BLaER1 treated with 17β-estradiol and CSF1 and Interleukin-3, amounts not matched to agents 10 nM and 100 nM (cell line): ENCODE results near the gene ANXA4.
"Not testable (repeated sequence)": the region's sequence is repeated elsewhere in the genome, so short reads cannot be mapped to it uniquely, and the experiment has no call there.

Experiments
- H3K27ac ChIP-seq, 11 experiments: shearing (Covaris generic); formaldehyde crosslinking; 2 replicates each; pipeline ENCODE4 v1.8.1; 2022
- H3K27me3 ChIP-seq, 11 experiments: shearing (Covaris generic); formaldehyde crosslinking; 2 replicates each; pipeline ENCODE4 v1.8.1; 2022
- H3K36me3 ChIP-seq, 11 experiments: shearing (Covaris generic); formaldehyde crosslinking; 2 replicates each; pipeline ENCODE4 v1.8.1; 2022
- H3K4me1 ChIP-seq, 10 experiments: shearing (Covaris generic); formaldehyde crosslinking; 2 replicates each; pipeline ENCODE4 v1.8.1; 2022
- H3K4me2 ChIP-seq, 11 experiments: shearing (Covaris generic); formaldehyde crosslinking; 2 replicates each; pipeline ENCODE4 v1.8.1; 2022
- H3K4me3 ChIP-seq, 10 experiments: shearing (Covaris generic); formaldehyde crosslinking; 2 replicates each; pipeline ENCODE4 v1.8.1; 2022
- H3K9ac ChIP-seq, 11 experiments: shearing (Covaris generic); formaldehyde crosslinking; 2 replicates each; pipeline ENCODE4 v1.8.1; 2022
- H3K9me3 ChIP-seq, 11 experiments: shearing (Covaris generic); formaldehyde crosslinking; replicated peaks in 1 of 11; 2 replicates each; pipeline ENCODE4 v1.8.1; 2022
- H4K20me1 ChIP-seq, 11 experiments: shearing (Covaris generic); formaldehyde crosslinking; 2 replicates each; pipeline ENCODE4 v1.8.1; 2022
- Cebpa-rat ChIP-seq, 11 experiments: shearing (Covaris generic); IDR thresholded peaks; 2 replicates each; pipeline ENCODE4 v1.8.1; 2022

The ANXA4 gene

GRCh38 chr2:69817729-69818501, 76.0 kb downstream of the ANXA4 start:
- no peaks in the 10 kb centered on the region for H3K27me3 ChIP-seq

GRCh38 chr2:69827796-69828540, 86.0 kb downstream of the ANXA4 start:
- Histone ChIP-seq H3K4me3 (no peak overlapping the region), H3K9ac (peak overlapping the region in 1 of 11 experiments; percentile 23; a peak in 2 of 22 replicates), H3K4me1 (peaks cover 32 to 53% (median 44%) of the 10 kb centered on the region in 10 experiments)

More at GRCh38 chr2:69817729-69818501, 76.0 kb downstream of the ANXA4 start:
- Histone ChIP-seq H3K4me3 (no peak overlapping the region), H3K4me2 (no peak overlapping the region), H4K20me1 (no peaks in the 10 kb centered on the region; a peak in 1 of 22 replicates), H3K9me3 (no peaks in the 10 kb centered on the region), H3K27ac (no peak overlapping the region), H3K9ac (no peak overlapping the region), H3K36me3 (peaks cover 3 to 88% (median 21%) of the 10 kb centered on the region in 11 experiments; a peak in 16 of 22 replicates), H3K4me1 (peaks cover 0 to 17% (median 12%) of the 10 kb centered on the region in 10 experiments; a peak in 14 of 20 replicates)
- TF ChIP-seq Cebpa-rat (IDR thresholded peaks at IDR 0.05): no peak

GRCh38 chr2:69828938-69829255, 87.0 kb downstream of the ANXA4 start:
- peaks cover 11 to 27% (median 21%) of the 10 kb centered on the region in 11 experiments; a peak in 19 of 22 replicates for H3K36me3 ChIP-seq
- peak overlapping the region; percentile 81 to 96 (median 88) for H3K9ac ChIP-seq
- H4K20me1 ChIP-seq: peaks cover 0 to 42% (median 28%) of the 10 kb centered on the region in 11 experiments; a peak in 15 of 22 replicates
- no peak for TF ChIP-seq Cebpa-rat (IDR thresholded peaks at IDR 0.05)
- peaks cover 36 to 60% (median 49%) of the 10 kb centered on the region in 10 experiments for H3K4me1 ChIP-seq
- peak overlapping the region; percentile 63 to 99 (median 88) for H3K27ac ChIP-seq
- no peaks in the 10 kb centered on the region for H3K27me3 ChIP-seq
- H3K4me3 ChIP-seq: peak overlapping the region; percentile 83 to 99 (median 96)
- no peaks in the 10 kb centered on the region for H3K9me3 ChIP-seq
- peak overlapping the region; percentile 73 to 93 (median 85) for H3K4me2 ChIP-seq

More at GRCh38 chr2:69827796-69828540, 86.0 kb downstream of the ANXA4 start:
- Histone ChIP-seq H3K9me3 (no peaks in the 10 kb centered on the region), H3K27ac (peak overlapping the region in 3 of 11 experiments; percentile 90 to 99 (median 94); a peak in 4 of 22 replicates), H3K36me3 (peaks cover 4 to 26% (median 15%) of the 10 kb centered on the region in 11 experiments; a peak in 20 of 22 replicates), H4K20me1 (peaks cover 0 to 33% (median 23%) of the 10 kb centered on the region in 11 experiments; a peak in 15 of 22 replicates), H3K4me2 (peak overlapping the region; percentile 73 to 93 (median 85)), H3K27me3 (no peaks in the 10 kb centered on the region)
- peak in 2 of 11 experiments; percentile 18 to 27; a peak in 1 of 22 replicates for TF ChIP-seq Cebpa-rat (IDR thresholded peaks at IDR 0.05)

GRCh38 chr2:69829256-69830044, 87.5 kb downstream of the ANXA4 start, which contains the start of gene GMCL1:
Gene GMCL1, plus strand, starts transcription at chr2:69829660. Its CDS starts 233 bp downstream, at chr2:69829893.
- Histone ChIP-seq H3K9ac (peak within 1 kb of the TSS; percentile 81 to 96 (median 88)), H3K4me2 (peak within 1 kb of the TSS; percentile 73 to 94 (median 89)), H3K4me3 (peak within 1 kb of the TSS; percentile 83 to 99 (median 96)), H4K20me1 (peaks cover 0 to 48% (median 32%) of the 10 kb centered on the region in 11 experiments; a peak in 15 of 22 replicates), H3K27me3 (no peaks in the 10 kb centered on the region), H3K27ac (peak within 1 kb of the TSS; percentile 63 to 99 (median 88)), H3K36me3 (peaks cover 6 to 32% (median 23%) of the 10 kb centered on the region in 11 experiments; a peak in 19 of 22 replicates), H3K4me1 (peaks cover 36 to 60% (median 49%) of the 10 kb centered on the region in 10 experiments), H3K9me3 (no peaks in the 10 kb centered on the region)
- peak; percentile 51 to 97 (median 88); a peak in 21 of 22 replicates for TF ChIP-seq Cebpa-rat (IDR thresholded peaks at IDR 0.05)

GRCh38 chr2:69830045-69830905, 88.3 kb downstream of the ANXA4 start:
- no peaks in the 10 kb centered on the region for H3K27me3 ChIP-seq
- H3K9me3 ChIP-seq: no peaks in the 10 kb centered on the region
- peak overlapping the region; percentile 20 to 99 (median 88); a peak in 21 of 22 replicates for H3K27ac ChIP-seq
- no peak for TF ChIP-seq Cebpa-rat (IDR thresholded peaks at IDR 0.05)
- peaks cover 0 to 56% (median 35%) of the 10 kb centered on the region in 11 experiments; a peak in 15 of 22 replicates for H4K20me1 ChIP-seq
- H3K4me2 ChIP-seq: peak overlapping the region; percentile 66 to 94 (median 89)
- H3K4me1 ChIP-seq: peaks cover 36 to 60% (median 49%) of the 10 kb centered on the region in 10 experiments
- H3K9ac ChIP-seq: peak overlapping the region; percentile 81 to 96 (median 88)
- H3K36me3 ChIP-seq: peaks cover 6 to 38% (median 23%) of the 10 kb centered on the region in 11 experiments; a peak in 19 of 22 replicates
- H3K4me3 ChIP-seq: peak overlapping the region; percentile 83 to 99 (median 96)

GRCh38 chr2:69830906-69831241, 88.9 kb downstream of the ANXA4 start:
- peaks cover 36 to 63% (median 51%) of the 10 kb centered on the region in 10 experiments for H3K4me1 ChIP-seq
- H3K4me2 ChIP-seq: peak overlapping the region; percentile 66 to 94 (median 89)
- not testable (repeated sequence) for H3K27me3 ChIP-seq, H3K9me3 ChIP-seq
- peak overlapping the region in 6 of 11 experiments; percentile 85 to 99 (median 92); a peak in 11 of 22 replicates for H3K27ac ChIP-seq
- peaks cover 0 to 62% (median 41%) of the 10 kb centered on the region in 11 experiments; a peak in 15 of 22 replicates for H4K20me1 ChIP-seq
- peak overlapping the region; percentile 83 to 99 (median 96) for H3K4me3 ChIP-seq
- H3K9ac ChIP-seq: peak overlapping the region; percentile 81 to 96 (median 88); a peak in 21 of 22 replicates
- peaks cover 6 to 44% (median 23%) of the 10 kb centered on the region in 11 experiments; a peak in 18 of 22 replicates for H3K36me3 ChIP-seq

GRCh38 chr2:69831354-69831905, 89.5 kb downstream of the ANXA4 start:
- Histone ChIP-seq H3K36me3 (peaks cover 6 to 49% (median 23%) of the 10 kb centered on the region in 11 experiments; a peak in 17 of 22 replicates), H3K4me2 (peak overlapping the region; percentile 66 to 94 (median 89)), H3K4me1 (peaks cover 36 to 67% (median 57%) of the 10 kb centered on the region in 10 experiments), H3K9ac (peak overlapping the region in 8 of 11 experiments; percentile 7 to 96 (median 86); a peak in 12 of 22 replicates), H3K27me3 (no peaks in the 10 kb centered on the region), H3K4me3 (peak overlapping the region; percentile 83 to 99 (median 96)), H4K20me1 (peaks cover 0 to 68% (median 46%) of the 10 kb centered on the region in 11 experiments; a peak in 15 of 22 replicates), H3K9me3 (no peaks in the 10 kb centered on the region), H3K27ac (peak overlapping the region in 3 of 11 experiments; percentile 28 to 99 (median 94); a peak in 5 of 22 replicates)
- no peak for TF ChIP-seq Cebpa-rat (IDR thresholded peaks at IDR 0.05)
